ENCODE measurements around the gene LRRC45.

DNA sequence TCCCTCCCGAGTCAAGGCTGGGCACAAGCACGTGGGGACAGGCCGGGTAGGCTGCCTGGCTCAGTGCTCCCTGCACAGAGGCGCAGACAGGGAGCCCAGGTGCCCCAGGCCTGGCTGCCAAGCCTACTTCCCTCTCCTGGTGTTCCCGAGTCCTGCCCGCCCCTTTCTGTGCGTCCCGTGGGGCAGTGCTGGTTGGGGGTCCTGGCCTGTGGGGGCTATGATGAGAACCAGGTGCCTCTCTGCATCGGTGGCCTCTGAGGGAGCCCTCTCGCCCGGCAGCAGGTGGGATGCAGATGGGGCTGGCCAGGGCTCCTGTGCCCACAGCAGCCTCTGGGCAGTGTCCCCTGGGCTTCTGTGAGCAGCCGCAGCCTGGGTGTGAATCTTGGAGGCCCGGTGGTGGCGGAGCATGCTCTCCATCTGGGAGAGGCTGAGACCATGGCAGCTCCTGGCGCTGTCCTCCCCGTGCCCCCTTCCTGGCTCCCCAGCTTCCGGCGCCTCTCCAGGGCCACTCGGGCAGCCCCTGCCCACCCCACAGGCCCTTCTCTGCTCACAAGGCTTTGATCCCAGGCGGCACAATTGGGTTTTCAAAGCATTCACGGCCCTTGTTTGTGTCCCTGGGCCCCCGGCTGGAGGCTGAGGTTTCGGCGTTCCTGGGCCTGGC lies 7.7 kb upstream of the LRRC45 start:
- TF ChIP-seq, protein P1, sequence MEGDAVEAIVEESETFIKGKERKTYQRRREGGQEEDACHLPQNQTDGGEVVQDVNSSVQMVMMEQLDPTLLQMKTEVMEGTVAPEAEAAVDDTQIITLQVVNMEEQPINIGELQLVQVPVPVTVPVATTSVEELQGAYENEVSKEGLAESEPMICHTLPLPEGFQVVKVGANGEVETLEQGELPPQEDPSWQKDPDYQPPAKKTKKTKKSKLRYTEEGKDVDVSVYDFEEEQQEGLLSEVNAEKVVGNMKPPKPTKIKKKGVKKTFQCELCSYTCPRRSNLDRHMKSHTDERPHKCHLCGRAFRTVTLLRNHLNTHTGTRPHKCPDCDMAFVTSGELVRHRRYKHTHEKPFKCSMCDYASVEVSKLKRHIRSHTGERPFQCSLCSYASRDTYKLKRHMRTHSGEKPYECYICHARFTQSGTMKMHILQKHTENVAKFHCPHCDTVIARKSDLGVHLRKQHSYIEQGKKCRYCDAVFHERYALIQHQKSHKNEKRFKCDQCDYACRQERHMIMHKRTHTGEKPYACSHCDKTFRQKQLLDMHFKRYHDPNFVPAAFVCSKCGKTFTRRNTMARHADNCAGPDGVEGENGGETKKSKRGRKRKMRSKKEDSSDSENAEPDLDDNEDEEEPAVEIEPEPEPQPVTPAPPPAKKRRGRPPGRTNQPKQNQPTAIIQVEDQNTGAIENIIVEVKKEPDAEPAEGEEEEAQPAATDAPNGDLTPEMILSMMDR (IDR thresholded peaks at IDR 0.05): no peak
- TF ChIP-seq POLR2A (IDR thresholded peaks at IDR 0.05) (no peak), EP300 (IDR thresholded peaks at IDR 0.05) (no peak)
